Uterus (tissue), 2 donors: ENCODE measurements around the gene MAP2.
"Not testable (repeated sequence)": the region's sequence is repeated elsewhere in the genome, so short reads cannot be mapped to it uniquely, and the experiment has no call there.

ENCODE experiments used
- POLR2A ChIP-seq, 2 donors: fragments of 450-650 bp; IDR thresholded peaks; one replicate each; pipeline ENCODE4 v1.6.1; 2016; ENCODE audit warnings: antibody characterized with exemption in 2 of 2, mild to moderate bottlenecking in 1 of 2, moderate library complexity in 1 of 2
- TF ChIP-seq, protein P1 (sequence below), 4 experiments: fragments of 200-600 bp in 2 of 4; fragments of 450-650 bp in 2 of 4; sonication (generic) in 2 of 4; IDR thresholded peaks; one replicate each; pipeline ENCODE4 v1.5.1; 2016 to 2019; ENCODE audit warnings: antibody characterized with exemption in 4 of 4, mild to moderate bottlenecking in 2 of 4, moderate library complexity in 1 of 4

DNA sequence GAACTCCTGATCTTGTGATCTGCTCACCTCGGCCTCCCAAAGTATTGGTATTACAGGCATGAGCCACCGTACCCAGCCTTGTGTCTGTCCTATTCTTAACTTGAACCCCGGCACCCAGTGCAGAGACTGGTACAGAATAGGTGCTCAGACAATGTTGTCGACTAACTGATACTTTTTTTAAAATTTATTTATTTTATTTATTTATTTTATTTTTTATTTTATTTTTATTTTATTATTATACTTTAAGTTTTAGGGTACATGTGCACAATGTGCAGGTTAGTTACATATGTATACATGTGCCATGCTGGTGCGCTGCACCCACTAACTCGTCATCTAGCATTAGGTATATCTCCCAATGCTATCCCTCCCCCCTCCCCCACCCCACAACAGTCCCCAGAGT is 174.4 kb downstream of the MAP2 start:
- TF ChIP-seq POLR2A (IDR thresholded peaks at IDR 0.05): not testable (repeated sequence)
- TF ChIP-seq, protein P1, sequence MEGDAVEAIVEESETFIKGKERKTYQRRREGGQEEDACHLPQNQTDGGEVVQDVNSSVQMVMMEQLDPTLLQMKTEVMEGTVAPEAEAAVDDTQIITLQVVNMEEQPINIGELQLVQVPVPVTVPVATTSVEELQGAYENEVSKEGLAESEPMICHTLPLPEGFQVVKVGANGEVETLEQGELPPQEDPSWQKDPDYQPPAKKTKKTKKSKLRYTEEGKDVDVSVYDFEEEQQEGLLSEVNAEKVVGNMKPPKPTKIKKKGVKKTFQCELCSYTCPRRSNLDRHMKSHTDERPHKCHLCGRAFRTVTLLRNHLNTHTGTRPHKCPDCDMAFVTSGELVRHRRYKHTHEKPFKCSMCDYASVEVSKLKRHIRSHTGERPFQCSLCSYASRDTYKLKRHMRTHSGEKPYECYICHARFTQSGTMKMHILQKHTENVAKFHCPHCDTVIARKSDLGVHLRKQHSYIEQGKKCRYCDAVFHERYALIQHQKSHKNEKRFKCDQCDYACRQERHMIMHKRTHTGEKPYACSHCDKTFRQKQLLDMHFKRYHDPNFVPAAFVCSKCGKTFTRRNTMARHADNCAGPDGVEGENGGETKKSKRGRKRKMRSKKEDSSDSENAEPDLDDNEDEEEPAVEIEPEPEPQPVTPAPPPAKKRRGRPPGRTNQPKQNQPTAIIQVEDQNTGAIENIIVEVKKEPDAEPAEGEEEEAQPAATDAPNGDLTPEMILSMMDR (IDR thresholded peaks at IDR 0.05): not testable (repeated sequence)
